NCI-H748 (cell line): Measurements from ENCODE around the gene ADAMTS1.
"Not testable (repeated sequence)": the region's sequence is repeated elsewhere in the genome, so short reads cannot be mapped to it uniquely, and the experiment has no call there.

Experiments
- DNase-seq: peaks from one replicate; lab custom pipeline; 2025; ENCODE audit not compliant: unreplicated experiment; lab: John Stamatoyannopoulos, UW

ADAMTS1 gene

DNA sequence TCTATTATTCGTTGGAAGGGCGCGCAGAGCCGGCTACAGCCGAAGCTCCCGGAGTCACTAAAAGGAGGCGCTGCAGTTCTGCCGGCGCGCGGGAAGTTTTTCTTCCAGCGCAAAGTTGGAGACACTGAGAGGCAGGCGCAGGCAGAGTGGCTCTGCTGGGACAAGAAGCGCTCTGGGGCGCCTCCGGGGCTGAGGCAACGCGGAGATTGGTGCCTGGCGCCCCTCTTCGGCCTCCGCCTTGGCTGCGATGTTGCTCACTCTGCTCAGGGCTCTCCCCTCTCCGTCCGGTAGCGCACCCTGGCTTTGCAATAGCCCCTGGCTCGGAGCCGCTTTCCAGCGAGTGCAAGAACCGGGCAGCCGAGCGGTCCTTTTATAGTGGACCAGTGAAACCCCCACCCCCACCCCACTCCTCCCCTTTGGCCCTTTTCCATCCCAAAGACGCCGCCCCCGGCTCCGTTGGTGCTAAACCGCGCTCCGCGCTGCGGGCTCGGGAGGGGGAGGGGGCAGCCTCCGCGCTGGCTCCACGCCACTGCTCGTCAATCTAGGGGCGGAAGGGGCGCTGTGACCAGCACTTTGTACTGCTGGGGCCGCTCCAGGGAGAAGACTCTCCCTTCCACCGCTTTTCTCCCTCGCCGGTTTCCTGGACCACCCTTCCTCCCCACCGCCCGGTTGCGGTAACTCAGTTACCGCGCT is at the start of gene ADAMTS1:
Gene ADAMTS1 (minus strand): TSS at position 344 of the 693 bp plus-strand sequence. CDS start 455 bp downstream, outside the sequence.
- DNase-seq, result peak; percentile 54

DNA sequence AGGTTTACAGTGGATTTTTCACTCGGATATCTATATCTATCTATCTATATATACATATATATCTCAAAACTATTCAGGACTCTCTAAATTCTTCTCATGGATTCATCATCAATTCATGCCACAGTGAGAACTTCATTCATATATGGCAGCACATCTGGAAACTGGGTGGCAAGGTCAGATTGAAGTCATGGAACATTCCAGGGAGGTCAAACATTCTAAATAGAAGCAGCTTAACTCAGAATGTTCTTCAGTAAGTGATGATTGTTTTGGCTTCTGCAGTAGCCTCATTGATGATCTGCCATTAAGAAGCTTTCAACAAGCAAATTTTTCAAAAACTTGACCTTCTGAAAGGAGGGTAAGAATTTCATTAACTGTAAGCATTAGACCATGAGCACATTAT is 46.9 kb upstream of the ADAMTS1 start:
- DNase-seq, result no peak

DNA sequence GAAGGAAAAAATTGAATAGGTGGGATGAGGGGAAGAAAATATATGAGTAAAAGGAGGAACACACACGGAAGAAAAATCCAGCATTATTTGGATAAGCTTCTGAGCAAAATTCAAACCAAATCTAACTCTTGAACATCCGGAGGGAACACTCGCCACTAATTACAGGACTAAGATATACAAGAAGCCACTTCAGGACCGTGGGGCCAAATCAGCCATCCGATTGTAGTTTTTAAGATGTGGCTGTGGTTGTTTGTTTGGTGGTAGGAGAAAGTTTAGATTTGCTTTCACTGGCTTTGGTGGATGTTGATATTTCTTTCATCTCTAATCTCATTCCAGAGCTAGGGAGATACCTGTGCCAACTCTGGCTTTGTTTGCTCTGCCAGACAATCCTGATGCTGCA is 43.7 kb upstream of the ADAMTS1 start:
- DNase-seq, result no peak

DNA sequence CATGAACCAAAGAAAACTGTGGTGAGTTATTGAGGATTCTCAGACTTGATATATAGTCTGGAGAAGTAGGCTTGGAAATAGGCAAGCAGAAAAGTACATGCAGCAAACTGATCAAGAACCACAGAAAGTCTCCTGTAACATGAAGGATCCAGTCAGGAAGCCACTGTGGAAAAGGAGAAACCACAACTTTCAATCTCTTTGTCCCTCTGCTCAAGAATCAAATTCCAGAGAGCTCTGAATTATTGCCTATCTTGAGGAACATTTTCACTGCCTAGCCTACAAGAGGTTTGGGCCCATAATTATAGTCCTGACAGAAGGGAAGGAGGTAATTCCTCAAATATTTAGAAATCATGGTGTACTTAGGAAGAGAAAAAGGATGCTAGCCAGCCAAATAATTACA is 43.0 kb upstream of the ADAMTS1 start:
- DNase-seq, result no peak

DNA sequence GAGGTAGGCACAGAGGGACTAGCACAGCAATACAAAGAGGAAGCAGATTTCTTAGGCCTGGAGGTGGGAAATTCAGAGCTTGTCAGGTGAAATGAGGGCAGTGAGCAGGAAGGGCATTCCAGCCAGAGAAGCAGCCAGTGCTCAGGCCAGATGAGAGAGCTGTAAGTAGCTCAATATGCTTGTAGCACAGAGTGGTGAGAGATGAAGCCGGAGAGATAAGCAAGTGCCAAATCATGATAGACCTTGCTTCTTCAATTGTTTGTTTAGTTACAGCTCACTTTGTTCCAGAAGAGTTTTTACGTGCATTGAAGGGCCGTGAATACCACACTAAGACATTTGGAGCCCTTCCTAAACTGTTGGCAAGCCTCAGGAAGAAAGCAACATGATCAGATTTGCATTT is 42.0 kb upstream of the ADAMTS1 start:
- no peak for DNase-seq

DNA sequence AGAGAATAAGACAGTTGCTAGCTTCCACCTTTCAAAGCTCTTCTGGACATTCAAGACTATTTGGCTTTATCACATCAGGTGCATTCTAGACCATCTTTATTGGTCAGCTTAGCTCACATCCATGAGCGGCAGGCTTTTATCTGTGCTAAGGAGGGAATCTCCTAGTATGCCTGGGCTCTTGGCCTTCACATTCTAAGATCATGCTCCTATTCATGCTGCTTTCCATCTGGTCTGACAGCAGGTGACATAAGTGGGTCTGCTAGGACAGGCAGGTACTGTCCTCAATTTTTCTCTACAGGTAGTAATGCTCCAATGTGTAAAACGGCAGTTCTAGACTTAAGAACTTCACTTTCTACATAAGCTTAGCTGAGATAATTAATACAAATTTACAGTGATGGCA is 39.2 kb upstream of the ADAMTS1 start:
- no peak for DNase-seq

DNA sequence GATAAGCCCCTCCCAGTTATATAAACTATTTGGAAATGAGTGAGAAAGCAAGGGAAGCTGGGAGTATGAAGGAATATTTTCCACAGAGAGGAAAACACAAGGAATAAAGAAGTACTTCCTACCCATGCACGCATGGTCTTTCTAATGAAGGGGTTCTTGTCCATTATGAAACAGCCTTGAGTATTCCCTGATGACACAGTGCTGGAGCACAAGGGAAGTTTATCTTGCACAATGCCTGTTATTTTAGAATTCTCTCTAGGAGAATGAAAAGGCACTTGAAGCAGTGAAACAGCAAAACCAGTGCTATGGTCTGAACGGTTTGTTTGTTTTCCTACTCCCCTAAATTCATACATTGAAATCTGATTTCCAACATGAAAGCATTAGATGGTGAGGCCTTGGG is 38.6 kb upstream of the ADAMTS1 start:
- no peak for DNase-seq

DNA sequence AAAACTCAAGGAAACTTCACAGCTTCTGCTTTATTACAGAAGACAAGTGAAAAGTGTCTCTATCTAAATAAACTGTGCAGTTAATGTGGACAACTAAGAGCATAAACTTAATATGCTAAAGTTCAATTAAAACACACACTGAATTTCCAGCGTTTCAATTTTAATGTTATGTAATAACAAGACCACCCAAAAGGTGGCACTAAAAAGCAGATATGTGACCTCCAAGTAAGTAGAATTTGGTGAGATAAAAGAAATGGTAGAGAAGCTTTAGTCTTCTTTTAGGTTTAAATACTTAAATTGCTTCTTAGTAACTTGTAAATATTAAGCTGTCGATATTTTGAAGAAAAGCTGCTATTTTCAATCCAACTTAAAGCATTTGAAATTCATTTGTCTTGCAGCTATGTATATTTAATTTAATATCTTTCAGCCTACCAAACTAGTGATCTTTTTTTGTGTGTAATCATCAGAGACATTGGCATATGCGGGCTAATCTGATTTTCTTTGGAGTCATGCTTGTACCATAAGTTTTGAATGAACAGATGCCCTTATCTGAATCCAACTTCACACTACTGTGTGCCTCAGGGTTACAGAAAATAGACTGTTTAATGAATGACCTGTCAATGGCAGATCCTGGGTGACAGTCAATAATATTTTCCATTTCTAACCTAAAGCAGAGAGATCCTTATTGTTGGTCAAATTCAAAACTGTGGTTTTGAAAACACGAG is 36.5 kb upstream of the ADAMTS1 start:
- no peak for DNase-seq

DNA sequence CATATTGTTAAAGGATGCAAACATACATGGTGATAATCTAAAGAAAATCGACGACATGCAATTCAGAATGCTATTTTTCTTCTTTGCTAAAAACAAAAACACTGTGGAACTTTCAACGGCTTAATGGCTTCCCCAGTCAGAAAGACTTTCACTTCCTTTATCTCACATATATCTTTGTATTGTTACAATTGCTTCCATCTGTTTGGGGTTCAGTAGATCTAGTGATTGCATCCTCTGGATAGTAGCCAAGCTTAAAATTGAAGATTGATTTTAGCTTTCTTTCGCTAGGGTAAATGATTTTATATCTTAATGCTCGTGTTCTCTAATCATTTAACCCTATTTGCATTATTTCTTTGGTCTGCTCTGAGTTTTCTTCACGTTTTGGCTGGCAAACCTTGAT is 31.8 kb upstream of the ADAMTS1 start:
- no peak for DNase-seq

DNA sequence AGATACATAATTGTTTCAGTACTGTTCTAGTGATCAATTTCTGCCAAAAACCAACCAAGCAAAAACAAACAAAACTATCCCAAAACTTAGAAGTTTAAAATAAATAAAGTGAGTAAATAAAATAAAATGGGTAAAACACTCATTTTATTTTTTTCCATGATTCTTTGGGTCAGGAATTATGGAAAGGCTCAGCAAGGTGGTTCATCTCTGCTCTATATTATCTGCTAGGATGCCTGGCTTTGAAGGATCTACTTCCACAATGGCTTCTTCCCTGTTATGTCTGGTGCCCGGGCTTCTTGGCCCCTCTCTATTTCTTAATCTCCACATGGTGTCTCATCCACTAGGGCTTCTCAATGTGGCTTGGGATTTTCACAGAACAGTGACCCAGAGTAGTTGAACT is 29.1 kb upstream of the ADAMTS1 start:
- no peak for DNase-seq

DNA sequence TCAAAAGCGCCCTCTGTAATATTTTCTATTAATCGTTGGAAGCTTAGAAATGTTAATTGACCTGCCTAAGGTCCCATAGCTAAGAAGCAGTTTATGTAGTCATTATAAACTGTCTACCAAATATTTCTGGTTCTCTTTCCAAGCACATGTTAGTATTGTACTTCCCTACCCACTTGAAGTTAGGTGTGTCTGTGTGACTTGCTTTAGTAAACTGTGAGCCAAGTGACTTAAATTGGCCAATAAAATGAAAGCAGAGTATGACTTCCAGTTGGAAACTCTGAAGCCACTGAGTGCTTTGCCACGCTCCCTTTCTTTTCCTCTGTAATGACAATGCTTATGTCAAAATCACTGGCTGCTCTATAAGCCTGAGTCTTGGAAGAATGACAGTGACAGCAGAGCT is 20.6 kb upstream of the ADAMTS1 start:
- DNase-seq, result no peak

DNA sequence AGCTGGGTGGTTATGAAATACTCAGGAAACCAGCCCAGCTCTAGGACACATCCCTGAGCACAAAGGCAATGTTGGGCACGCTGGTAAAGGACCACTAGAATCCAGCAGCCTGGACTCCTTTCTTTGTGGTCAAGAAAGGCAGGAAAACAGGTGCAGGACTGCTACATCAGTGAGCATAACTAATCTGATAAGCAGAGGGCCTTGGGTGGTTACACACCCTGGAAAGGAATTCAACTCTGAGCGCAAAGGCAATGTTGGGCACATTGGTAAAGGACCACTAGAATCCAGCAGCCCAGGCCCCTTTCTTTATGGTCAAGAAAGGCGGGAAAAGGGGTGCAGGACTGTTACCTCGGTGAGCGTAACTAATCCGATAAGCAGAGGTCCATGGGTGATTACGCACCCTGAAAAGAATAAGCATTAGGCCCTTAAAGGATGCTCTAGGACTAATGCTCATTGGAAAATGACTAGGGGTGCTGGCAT is 11.7 kb upstream of the ADAMTS1 start:
- DNase-seq, result not testable (repeated sequence)

DNA sequence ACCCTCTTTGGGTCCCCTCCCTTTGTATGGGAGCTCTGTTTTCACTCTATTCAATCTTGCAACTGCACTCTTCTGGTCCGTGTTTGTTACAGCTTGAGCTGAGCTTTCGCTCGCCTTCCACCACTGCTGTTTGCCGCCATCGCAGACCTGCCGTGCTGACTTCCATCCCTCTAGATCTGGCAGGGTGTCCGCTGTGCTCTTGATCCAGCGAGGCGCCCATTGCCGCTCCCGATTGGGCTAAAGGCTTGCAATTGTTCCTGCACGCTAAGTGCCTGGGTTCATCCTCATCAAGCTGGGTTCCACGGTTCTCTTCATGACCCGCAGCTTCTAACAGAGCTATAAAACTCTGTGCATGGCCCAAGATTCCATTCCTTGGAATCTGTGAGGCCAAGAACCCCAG is 9.5 kb upstream of the ADAMTS1 start:
- peak; percentile 37 for DNase-seq

DNA sequence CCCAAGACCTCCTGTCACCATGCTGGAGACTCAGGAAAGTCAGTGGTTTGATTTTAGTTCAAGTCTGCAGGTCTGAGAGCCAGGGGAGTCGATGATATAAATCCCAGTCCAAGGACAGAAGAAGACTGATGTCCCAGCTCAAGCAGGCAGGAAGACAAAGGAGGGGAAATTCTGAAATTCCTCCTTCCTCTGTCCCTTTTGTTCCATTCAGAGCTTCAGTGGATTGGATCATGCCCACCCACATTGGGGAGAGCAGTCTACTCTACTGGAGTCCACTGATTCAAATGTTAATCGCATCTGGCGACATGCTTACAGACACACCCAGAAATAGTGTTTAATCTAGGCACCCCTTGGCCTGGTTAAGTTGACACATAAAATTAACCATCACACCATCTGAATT is 7.2 kb upstream of the ADAMTS1 start:
- DNase-seq, result no peak

DNA sequence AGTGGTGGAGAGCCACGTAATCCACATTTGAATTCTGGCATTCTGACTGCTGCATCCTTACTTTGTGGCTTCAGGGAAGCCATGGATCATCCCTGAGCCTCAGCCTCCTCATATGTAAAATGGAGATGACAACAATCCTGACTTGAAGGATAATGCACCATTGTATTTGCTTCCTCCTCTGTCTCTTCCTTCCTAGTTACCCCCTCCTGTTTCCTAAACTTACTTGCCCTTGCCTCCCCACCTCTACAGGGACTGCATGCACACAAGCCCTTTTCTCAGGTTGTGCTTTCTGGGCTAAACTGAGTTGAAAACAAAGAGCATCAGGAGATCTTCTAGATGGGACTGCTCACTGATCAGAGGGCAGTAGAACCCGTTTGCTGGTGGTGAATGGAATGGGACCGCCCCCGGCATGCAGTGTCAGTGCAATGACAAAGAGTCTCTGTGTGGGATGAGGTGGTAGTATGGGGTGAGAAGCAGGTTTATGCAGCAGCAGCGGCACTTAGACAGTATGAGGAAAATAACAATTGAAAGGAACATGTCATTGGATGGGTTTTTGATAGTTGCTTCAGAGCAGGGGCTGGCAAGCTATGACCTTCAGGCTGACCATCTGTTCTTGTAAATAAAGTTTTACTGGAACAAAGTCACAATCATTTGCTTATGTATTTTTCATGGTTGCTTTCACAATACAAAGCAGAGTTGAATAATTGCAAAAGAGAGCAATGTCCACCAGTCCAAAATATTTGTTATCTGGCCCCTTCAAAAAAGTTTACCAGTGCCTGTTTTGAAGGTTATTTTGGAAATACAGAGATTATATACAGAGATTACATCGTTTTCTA is 6.1 kb upstream of the ADAMTS1 start:
- DNase-seq, result no peak

DNA sequence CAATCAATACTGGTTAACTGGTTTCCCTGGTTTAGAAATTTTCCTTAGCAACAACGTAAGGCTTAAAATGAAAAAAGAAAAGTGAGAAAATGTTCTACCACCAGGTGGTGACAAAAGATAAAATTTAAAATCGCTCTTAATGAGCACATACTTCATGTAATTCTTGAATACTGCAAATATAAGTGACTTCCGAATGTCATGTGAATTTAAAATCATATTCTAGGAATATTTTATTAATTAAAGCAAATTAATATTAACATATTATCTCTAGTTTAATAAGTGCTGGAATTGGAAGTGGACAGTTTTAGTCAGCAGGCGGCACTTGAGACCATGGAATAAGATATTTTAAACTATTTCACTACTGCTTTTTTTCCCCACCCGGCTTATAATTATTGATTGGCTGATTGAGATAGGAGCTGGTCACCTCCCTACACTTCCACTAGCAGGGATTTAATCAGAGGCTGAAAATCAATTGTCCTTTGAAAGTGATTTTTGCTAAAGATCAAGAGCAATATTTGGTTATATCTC is 5.0 kb upstream of the ADAMTS1 start:
- DNase-seq, result peak; percentile 33

DNA sequence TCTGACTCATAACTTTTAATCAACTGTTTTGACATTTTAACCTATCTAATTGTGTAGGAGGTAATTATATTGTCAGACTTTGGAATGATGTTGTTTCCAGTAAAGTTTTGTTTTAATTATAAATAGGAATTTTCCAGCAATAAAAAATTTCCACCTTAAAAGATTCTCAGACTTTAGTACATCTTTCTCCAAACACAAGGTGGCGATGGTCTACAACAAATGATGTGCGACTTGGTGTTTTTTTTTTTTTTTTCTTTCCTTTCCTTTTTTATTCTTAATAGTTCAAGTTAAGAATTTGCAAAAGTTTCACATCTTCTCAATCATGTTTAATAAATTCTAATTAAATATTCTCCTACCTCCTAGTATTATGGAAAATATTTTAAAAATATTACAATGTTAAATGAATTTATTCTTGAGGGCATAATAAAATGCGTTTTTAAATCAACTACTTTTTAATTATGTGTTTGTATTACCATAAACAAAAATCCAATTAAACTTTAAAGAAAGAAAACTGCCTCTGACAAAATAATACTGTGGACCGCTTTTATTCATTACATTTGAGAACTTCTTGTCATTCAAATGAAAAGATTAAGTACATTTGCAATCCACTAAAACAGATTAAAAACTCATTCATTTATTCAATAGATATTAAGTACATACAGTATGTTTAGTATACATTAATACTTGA is 4.4 kb upstream of the ADAMTS1 start:
- DNase-seq, result peak; percentile 42

DNA sequence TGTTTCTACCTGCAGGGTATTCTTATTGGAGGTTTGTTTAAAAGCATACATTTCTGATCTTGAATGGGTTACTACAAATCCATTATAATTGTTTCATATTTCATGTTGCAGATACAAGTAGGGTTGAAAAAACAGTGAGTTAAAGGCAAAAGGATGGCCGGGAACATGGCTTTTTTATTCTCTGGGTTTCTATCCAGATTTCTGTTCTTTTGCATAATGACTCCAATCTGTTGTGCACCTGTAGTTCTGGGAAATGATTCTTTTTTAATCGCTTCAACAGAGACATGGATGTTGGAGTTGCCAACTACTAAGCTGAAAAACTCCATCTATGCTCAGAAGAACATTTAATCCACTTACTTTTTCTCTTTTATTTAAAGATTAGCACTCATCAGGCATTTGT is 2.7 kb upstream of the ADAMTS1 start:
- DNase-seq, result no peak

DNA sequence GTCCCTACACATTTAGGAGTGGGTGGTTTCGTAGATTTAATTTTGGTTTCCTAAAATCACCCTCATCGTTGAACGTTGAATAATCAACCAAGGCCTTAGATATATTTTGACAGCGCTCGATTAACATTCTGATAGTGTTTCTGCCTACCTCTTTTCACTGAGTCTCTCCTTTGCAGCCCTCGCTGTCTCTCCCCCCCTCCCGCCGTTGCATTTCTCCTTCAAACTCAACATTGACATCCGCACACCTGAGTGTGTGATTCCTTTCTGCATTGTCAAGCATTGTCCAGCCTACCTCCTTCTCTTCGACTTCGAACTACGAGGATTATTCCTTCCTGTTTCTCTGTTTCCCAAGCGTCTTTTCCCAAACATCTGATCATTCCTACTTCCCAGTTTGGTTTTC is 1.8 kb upstream of the ADAMTS1 start:
- DNase-seq, result no peak

DNA sequence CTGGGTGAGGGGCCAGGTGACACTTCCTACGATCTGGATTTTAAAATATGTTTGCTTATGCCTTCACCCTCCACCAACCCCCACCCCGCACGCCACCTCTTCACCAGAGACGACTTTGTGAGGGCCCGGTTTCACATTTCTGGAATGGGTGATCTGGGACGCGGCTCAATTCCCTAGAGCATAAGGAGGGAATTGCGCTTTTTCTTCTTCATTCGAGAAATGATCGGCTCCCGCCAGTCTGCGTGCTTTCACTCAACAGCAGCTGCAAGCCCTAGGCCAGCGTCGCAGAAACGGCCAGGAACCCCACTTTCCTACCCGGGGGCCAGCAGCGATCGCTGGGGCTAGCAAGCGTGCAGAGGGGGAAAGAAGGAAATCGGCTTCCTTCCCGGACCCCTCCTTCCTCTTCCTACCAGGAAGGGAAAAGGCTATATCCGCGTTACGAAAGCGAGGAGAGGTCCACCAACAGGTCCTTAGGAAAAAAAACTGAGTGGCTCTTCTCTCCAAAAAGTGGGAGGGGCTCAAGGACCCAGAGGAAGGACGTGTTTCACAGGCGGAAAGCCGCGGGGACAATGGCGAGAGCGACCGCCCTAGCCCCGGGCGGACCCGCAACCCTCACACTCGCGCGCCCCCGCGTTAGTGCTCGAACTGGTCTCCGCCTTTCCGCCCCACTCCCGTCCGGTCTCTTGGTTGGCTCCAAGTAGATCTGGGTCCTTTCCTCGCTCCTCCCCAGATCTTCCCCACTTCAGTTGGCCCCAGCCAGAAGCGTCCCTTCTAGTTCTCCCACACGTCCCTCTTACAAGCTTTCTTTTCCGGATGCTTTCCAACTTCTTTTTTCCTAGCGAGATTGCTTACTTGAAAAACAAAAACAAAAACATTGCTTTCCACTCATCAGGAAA is 1.1 kb upstream of the ADAMTS1 start:
- peak; percentile 34 for DNase-seq
